Peyer's patch (tissue), 4 donors: ENCODE results near the gene PUS1.
A peak's percentile ranks its signal among the peaks of the same experiment; 100 is the strongest.

Experiments used
- CTCF ChIP-seq, 6 experiments: fragments of 450-650 bp in 4 of 6; fragments of 200-600 bp in 2 of 6; sonication (generic) in 1 of 6; IDR thresholded peaks; one replicate each; pipeline ENCODE4 v1.5.1; 2017 to 2019; ENCODE audit warnings: antibody characterized with exemption in 6 of 6, mild to moderate bottlenecking in 3 of 6, moderate library complexity in 1 of 6
- POLR2A ChIP-seq, 2 donors: fragments of 450-650 bp; IDR thresholded peaks; one replicate each; pipeline ENCODE4 v1.5.1; 2017; ENCODE audit warnings: antibody characterized with exemption in 2 of 2, mild to moderate bottlenecking in 2 of 2, moderate library complexity in 2 of 2

GRCh38 chr12:131980263-131980662 is 51.2 kb downstream of the PUS1 start:
- TF ChIP-seq POLR2A (IDR thresholded peaks at IDR 0.05) = no peak
- peak in 1 of 6 experiments; percentile 13 for TF ChIP-seq CTCF (IDR thresholded peaks at IDR 0.05)
